Measurements from ENCODE around the gene SH2B2.

DNA sequence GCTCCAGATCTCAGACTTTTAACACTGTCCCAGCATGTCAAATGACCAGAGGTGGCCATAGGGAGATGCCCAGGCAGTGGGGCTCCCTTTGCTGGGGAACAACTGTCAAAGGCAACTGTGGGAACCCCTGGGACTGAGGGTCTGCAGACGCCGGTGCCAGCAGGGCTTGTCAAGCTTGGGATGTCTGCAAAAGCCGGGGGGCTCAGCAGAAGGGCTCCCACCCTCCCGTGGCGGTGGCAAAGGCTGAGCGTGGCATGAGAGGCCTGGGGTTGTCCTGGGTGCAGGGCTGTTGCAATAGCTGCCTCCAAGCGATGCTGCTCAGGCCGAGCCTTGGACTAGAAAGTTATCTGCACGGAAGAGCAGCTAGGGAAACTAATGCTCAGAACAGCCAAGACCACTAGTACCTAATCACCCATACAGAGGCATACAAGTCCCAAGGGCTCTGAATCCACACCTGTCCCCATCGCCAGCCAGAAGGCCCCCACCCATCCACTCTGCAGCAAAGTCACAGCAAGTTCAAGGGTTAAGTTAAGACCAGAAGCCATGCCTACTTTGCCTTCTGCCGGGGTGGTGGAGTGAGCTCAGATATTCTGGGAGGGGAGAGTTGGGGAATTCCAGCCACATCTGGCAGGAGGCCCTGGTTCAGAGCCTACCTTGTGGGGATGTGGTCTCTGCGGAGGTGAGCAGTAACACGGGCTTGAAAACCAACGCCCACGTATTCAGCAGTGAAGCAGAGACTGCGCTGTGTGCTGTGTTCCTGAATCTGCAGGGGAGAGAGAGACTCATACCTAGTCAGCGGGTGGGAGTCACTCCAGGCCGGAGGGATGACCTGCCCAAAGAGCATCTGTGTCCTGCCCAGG lies 4.6 kb downstream of the SH2B2 start:
- TF ChIP-seq, protein P1, sequence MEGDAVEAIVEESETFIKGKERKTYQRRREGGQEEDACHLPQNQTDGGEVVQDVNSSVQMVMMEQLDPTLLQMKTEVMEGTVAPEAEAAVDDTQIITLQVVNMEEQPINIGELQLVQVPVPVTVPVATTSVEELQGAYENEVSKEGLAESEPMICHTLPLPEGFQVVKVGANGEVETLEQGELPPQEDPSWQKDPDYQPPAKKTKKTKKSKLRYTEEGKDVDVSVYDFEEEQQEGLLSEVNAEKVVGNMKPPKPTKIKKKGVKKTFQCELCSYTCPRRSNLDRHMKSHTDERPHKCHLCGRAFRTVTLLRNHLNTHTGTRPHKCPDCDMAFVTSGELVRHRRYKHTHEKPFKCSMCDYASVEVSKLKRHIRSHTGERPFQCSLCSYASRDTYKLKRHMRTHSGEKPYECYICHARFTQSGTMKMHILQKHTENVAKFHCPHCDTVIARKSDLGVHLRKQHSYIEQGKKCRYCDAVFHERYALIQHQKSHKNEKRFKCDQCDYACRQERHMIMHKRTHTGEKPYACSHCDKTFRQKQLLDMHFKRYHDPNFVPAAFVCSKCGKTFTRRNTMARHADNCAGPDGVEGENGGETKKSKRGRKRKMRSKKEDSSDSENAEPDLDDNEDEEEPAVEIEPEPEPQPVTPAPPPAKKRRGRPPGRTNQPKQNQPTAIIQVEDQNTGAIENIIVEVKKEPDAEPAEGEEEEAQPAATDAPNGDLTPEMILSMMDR (IDR thresholded peaks at IDR 0.05 in 4 of 5, conservative IDR thresholded peaks at IDR 0.05 in 1 of 5) = no peak
- no peak for TF ChIP-seq POLR2A (IDR thresholded peaks at IDR 0.05)

Data from gastrocnemius medialis (tissue), 4 donors.